ENCODE data around the gene AGBL3. TPM values are rescaled to one million over a fixed set of nuclear protein-coding genes. Genes with fewer than 3 reads are reported as not detected.

Gene AGBL3
- total RNA-seq (1 to 10 TPM; 2.1 to 6.6 (median 3.8) TPM), polyA plus RNA-seq (under 1 TPM; 0.51 to 0.54 TPM), total RNA-seq (2.8 reads per million, percentile 15 among the genes with 10 or more reads in this experiment)

GRCh38 chr7:134986363-134987251 is at the start of gene AGBL3:
AGBL3 (plus strand) TSS chr7:134986508; CDS start chr7:134987934, 1,426 bp downstream.
- ATAC-seq (peak; percentile 94), DNase-seq (peak; percentile 80 to 92 (median 89))
- Histone ChIP-seq H3K4me3 (ENCODE audit: low read length) (peak within 1 kb of the TSS; percentile 92), H3K36me3 (ENCODE audit: control insufficient read depth in 2 of 3, insufficient read depth in 3 of 3, low read length in 3 of 3) (peaks cover 0 to 8% (median 0%) of the 10 kb centered on the region in 3 experiments), H3K27me3 (ENCODE audit: control insufficient read depth in 2 of 2, insufficient read depth in 2 of 2, low read length in 2 of 2) (no peaks in the 10 kb centered on the region), H3K9me3 (ENCODE audit: control insufficient read depth in 2 of 3, low read length in 3 of 3) (no peaks in the 10 kb centered on the region), H3K27ac (ENCODE audit: low read depth, low read length) (peak within 1 kb of the TSS; percentile 96), H3K4me1 (ENCODE audit: control insufficient read depth in 2 of 2, insufficient read depth in 2 of 2, low read length in 2 of 2) (no peaks in the 10 kb centered on the region)
- ChIA-PET POLR2A (interaction anchor here (0.7 to 4.6 kb wide), 13 partner anchors 9 to 352 kb away, joined by 3 to 59 read pairs (median 7); partner anchors contain the start of genes BPGM, CYREN, TMEM140 and WDR91), CTCF (interaction anchor here (0.6 to 4.8 kb wide), 19 partner anchors 8 to 356 kb away, joined by 3 to 31 read pairs (median 4); partner anchors contain the start of genes BPGM, CYREN and TMEM140)
- Mint-ChIP-seq H3K9me3 (no peaks in the 10 kb centered on the region), H3K27me3 (no peaks in the 10 kb centered on the region), H3K27ac (peak within 1 kb of the TSS; percentile 97 to 100 (median 99)), H3K36me3 (peaks cover 0 to 18% (median 0%) of the 10 kb centered on the region in 5 donors), H3K4me1 (peaks cover 20 to 61% (median 52%) of the 10 kb centered on the region in 7 donors), H3K4me3 (peak within 1 kb of the TSS; percentile 93 to 100 (median 98))
- intact Hi-C loops (cut with micrococcal nuclease): loop anchor here (1.0 to 10.0 kb wide), 18 partner anchors 9 to 1904 kb away; partner anchors contain the start of genes AKR1B1 (in 2 of the 2), BPGM (in 2 of the 2), CNOT4 (in 2 of the 2) and CYREN (in 2 of the 2)

- H3K27me3 ChIP-seq (ENCODE audit: control insufficient read depth in 2 of 2, insufficient read depth in 2 of 2, low read length in 2 of 2): no peaks in the 10 kb centered on the region
- Mint-ChIP-seq H3K4me3 (no peak overlapping the region), H3K9me3 (peaks cover 0 to 3% (median 0%) of the 10 kb centered on the region in 11 donors), H3K36me3 (peaks cover 0 to 1% (median 0%) of the 10 kb centered on the region in 5 donors), H3K27ac (no peak overlapping the region), H3K27me3 (peaks cover 0 to 4% (median 0%) of the 10 kb centered on the region in 5 donors), H3K4me1 (peaks cover 7 to 15% (median 14%) of the 10 kb centered on the region in 7 donors)
- H3K4me3 ChIP-seq (ENCODE audit: low read length): no peak overlapping the region
- ChIA-PET CTCF (interaction anchor here (0.6 kb wide), 1 partner anchor 424 kb away, joined by 3 read pairs; no protein-coding TSS in a partner anchor), POLR2A (interaction anchor here (0.6 kb wide), 1 partner anchor 107 kb away, joined by 8 read pairs; no protein-coding TSS in a partner anchor)
- DNase-seq (no peak), ATAC-seq (no peak)
- H3K9me3 ChIP-seq (ENCODE audit: control insufficient read depth in 2 of 3, low read length in 3 of 3): no peaks in the 10 kb centered on the region
- H3K36me3 ChIP-seq (ENCODE audit: control insufficient read depth in 2 of 3, insufficient read depth in 3 of 3, low read length in 3 of 3): no peaks in the 10 kb centered on the region
- intact Hi-C loops (cut with micrococcal nuclease): no loop called here
- H3K4me1 ChIP-seq (ENCODE audit: control insufficient read depth in 2 of 2, insufficient read depth in 2 of 2, low read length in 2 of 2): no peaks in the 10 kb centered on the region
- H3K27ac ChIP-seq (ENCODE audit: low read depth, low read length): no peak overlapping the region
Observed at GRCh38 chr7:134936893-134937510, 49.3 kb upstream of the AGBL3 start.

DNA sequence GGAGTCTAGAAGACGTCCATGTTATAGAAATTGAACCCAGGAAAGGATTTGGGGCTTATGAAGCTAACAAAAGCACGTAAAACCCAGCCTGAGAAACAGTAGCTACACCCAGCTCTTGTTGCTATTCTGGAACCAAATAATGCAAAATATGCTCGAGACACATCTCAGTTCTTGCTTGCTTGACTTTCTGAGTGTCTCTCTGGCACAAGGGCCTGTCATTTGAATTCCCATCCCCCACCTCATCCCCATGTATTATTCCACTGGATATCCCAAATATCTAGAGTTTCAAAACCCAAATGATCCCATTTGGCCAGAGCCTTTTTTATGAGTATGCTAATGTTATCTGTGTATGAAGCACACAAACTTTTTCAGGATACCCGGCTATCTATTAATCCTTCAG is 48.2 kb upstream of the AGBL3 start:
- intact Hi-C loops (cut with micrococcal nuclease): no loop called here

DNA sequence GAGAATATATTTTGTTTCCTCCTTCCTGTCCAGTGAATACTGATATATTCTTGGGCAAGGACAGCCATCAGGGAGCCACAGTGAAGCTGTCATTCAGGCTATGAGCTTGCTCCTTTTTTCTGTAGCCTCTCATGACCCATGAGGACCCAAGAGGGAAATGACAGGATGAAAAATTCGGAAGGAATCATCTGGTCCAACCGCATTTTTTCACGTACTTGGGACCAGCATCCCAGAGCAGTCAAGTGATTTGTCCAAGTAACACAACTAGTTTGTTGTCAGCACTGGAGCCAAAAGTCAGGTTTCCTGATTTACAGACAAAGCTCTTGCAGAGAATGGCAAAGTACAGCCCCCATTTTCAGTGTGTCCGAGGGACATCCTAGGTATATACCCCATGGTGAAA is 47.2 kb upstream of the AGBL3 start:
- H3K27ac ChIP-seq (ENCODE audit: low read depth, low read length): no peak overlapping the region
- no peaks in the 10 kb centered on the region for H3K9me3 ChIP-seq (ENCODE audit: control insufficient read depth in 2 of 3, low read length in 3 of 3)
- H3K27me3 ChIP-seq (ENCODE audit: control insufficient read depth in 2 of 2, insufficient read depth in 2 of 2, low read length in 2 of 2): no peaks in the 10 kb centered on the region
- peaks cover 0 to 4% (median 0%) of the 10 kb centered on the region in 7 donors for H3K4me1 Mint-ChIP-seq
- DNase-seq: no peak
- H3K27ac Mint-ChIP-seq: no peak overlapping the region
- ChIA-PET POLR2A (no interaction called here), CTCF (no interaction called here)
- H3K36me3 Mint-ChIP-seq: no peaks in the 10 kb centered on the region
- intact Hi-C loops (cut with micrococcal nuclease): no loop called here
- H3K4me3 Mint-ChIP-seq: no peak overlapping the region
- H3K36me3 ChIP-seq (ENCODE audit: control insufficient read depth in 2 of 3, insufficient read depth in 3 of 3, low read length in 3 of 3): no peaks in the 10 kb centered on the region
- peaks cover 0 to 4% (median 0%) of the 10 kb centered on the region in 5 donors for H3K27me3 Mint-ChIP-seq
- no peak overlapping the region for H3K4me3 ChIP-seq (ENCODE audit: low read length)
- H3K9me3 Mint-ChIP-seq: no peaks in the 10 kb centered on the region
- no peaks in the 10 kb centered on the region for H3K4me1 ChIP-seq (ENCODE audit: control insufficient read depth in 2 of 2, insufficient read depth in 2 of 2, low read length in 2 of 2)
- ATAC-seq: no peak

More for the DNA sequence above, 48.2 kb upstream of the AGBL3 start:
- Mint-ChIP-seq H3K27me3 (peaks cover 0 to 4% (median 0%) of the 10 kb centered on the region in 5 donors), H3K4me3 (no peak overlapping the region), H3K27ac (no peak overlapping the region), H3K4me1 (peaks cover 4 to 10% (median 8%) of the 10 kb centered on the region in 7 donors), H3K36me3 (no peaks in the 10 kb centered on the region), H3K9me3 (peaks cover 0 to 2% (median 0%) of the 10 kb centered on the region in 11 donors)
- no peaks in the 10 kb centered on the region for H3K9me3 ChIP-seq (ENCODE audit: control insufficient read depth in 2 of 3, low read length in 3 of 3)
- no peak for DNase-seq
- H3K4me1 ChIP-seq (ENCODE audit: control insufficient read depth in 2 of 2, insufficient read depth in 2 of 2, low read length in 2 of 2): no peaks in the 10 kb centered on the region
- no peaks in the 10 kb centered on the region for H3K27me3 ChIP-seq (ENCODE audit: control insufficient read depth in 2 of 2, insufficient read depth in 2 of 2, low read length in 2 of 2)
- CTCF ChIA-PET: interaction anchor here (0.6 kb wide), 1 partner anchor 305 kb away, joined by 4 read pairs; no protein-coding TSS in a partner anchor
- POLR2A ChIA-PET: no interaction called here
- no peak for ATAC-seq
- H3K36me3 ChIP-seq (ENCODE audit: control insufficient read depth in 2 of 3, insufficient read depth in 3 of 3, low read length in 3 of 3): no peaks in the 10 kb centered on the region
- H3K27ac ChIP-seq (ENCODE audit: low read depth, low read length): no peak overlapping the region
- H3K4me3 ChIP-seq (ENCODE audit: low read length): no peak overlapping the region

- intact Hi-C loops (cut with micrococcal nuclease): no loop called here
- no peaks in the 10 kb centered on the region for H3K36me3 ChIP-seq (ENCODE audit: control insufficient read depth in 2 of 3, insufficient read depth in 3 of 3, low read length in 3 of 3)
- no peak for ATAC-seq
Observed at GRCh38 chr7:134940729-134941128, 45.6 kb upstream of the AGBL3 start.

More at GRCh38 chr7:134940729-134941128, 45.6 kb upstream of the AGBL3 start:
- Mint-ChIP-seq H3K9me3 (no peaks in the 10 kb centered on the region), H3K27ac (peak overlapping the region in 1 of 9 donors; percentile 3), H3K4me1 (peaks cover under 1 to 13% (median 6%) of the 10 kb centered on the region in 7 donors), H3K36me3 (no peaks in the 10 kb centered on the region), H3K4me3 (no peak overlapping the region), H3K27me3 (peaks cover 0 to 4% (median 0%) of the 10 kb centered on the region in 5 donors)
- H3K4me3 ChIP-seq (ENCODE audit: low read length): no peak overlapping the region
- no peak overlapping the region for H3K27ac ChIP-seq (ENCODE audit: low read depth, low read length)
- CTCF ChIA-PET: interaction anchor here (4.2 kb wide), 1 partner anchor 308 kb away, joined by 23 read pairs; no protein-coding TSS in a partner anchor
- no peak for DNase-seq
- POLR2A ChIA-PET: interaction anchor here (0.7 to 1.3 kb wide), 2 partner anchors 67 to 307 kb away, joined by 3 read pairs; no protein-coding TSS in a partner anchor
- peaks cover 0 to 5% of the 10 kb centered on the region in 2 donors for H3K4me1 ChIP-seq (ENCODE audit: control insufficient read depth in 2 of 2, insufficient read depth in 2 of 2, low read length in 2 of 2)
- no peaks in the 10 kb centered on the region for H3K27me3 ChIP-seq (ENCODE audit: control insufficient read depth in 2 of 2, insufficient read depth in 2 of 2, low read length in 2 of 2)
- H3K9me3 ChIP-seq (ENCODE audit: control insufficient read depth in 2 of 3, low read length in 3 of 3): no peaks in the 10 kb centered on the region
